Measurements from ENCODE around the gene SAMD5.
A peak's percentile ranks its signal among the peaks of the same experiment; 100 is the strongest.

Gene SAMD5
- total RNA-seq: 0 reads per million in 4 donors

GRCh38 chr6:147508042-147508865, at the start of gene SAMD5:
Gene SAMD5 (plus strand): TSS chr6:147508690. CDS start chr6:147508929, 239 bp downstream.
- no peak for DNase-seq

GRCh38 chr6:147459780-147460179, 48.7 kb upstream of the SAMD5 start:
- no peak for DNase-seq

GRCh38 chr6:147463651-147464050, 44.8 kb upstream of the SAMD5 start:
- no peak for DNase-seq

DNA sequence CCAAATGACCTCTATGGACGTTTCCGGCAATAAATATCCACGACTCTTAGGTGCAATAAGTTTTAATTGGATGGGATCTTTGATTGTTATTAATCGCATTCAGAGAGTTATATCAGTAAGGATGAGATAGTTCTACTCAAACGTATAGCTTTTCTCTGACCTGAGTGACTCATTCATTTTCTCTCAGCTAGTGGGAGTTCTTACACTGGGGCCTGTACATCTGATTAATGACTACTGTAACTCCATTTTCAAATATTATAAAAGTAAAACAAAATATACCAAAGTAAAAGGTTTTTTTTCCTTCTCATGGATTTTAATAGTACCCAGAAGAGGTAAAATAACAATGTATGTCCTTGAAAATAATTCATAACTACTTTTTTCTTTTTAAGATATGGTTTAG, 41.1 kb upstream of the SAMD5 start:
- no peak for DNase-seq

DNA sequence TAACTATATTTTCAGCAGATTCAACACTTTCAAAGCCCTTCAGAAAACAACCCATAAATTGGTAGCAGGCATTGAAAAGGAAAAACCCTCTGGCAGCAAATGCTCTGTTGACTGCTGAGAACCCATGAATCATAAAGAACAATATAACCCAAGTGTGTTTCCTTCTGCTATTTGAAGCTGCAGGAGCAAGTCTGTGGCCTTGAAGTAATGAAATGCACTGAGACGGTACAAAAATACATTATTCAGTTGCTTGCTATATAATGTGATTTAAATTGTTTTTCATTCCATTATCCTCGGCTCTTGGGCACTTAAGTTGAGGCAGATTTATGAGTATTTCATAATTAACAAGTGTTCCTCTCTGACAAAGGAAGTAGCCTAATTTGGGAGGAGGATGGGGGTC, 40.6 kb upstream of the SAMD5 start:
- DNase-seq: no peak

GRCh38 chr6:147468634-147469033, 39.9 kb upstream of the SAMD5 start:
- DNase-seq: no peak

DNA sequence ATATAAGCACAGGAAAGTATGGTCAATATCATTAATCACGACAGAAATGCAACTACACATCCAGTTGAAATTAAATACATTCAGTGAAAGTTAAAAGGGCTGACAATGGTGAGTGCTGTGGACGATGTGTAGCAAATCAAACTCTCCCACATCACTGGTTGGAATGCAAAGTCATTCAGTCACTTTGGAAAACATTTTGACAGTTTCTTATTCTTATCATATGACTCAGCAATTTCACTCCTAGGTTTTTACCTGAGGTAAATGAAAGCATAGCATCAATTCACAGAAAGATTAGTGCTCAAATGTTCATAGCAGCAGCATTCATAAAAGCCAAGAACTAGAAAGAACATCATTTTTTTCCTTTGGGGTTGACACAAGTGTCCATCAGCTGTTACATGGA, 28.6 kb upstream of the SAMD5 start:
- no peak for DNase-seq

DNA sequence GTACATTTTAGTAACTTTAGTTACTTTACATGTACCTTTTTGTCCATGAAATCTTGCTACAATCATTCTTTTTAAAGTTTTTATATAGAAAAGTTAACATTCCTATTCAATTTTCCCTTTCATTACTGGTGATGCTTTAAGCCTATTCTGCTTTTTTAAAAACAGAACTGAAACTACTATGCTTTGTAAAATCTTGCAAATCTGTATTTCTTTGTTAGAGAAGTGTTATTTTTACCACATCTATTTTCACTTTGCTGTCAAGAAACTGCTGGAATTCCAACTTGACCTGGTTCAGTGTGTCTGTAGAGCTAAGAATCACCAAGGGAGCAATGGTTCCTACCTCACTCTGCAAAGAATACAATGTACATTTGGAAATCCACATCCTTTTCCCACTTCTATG, 21.8 kb upstream of the SAMD5 start:
- DNase-seq: no peak

DNA sequence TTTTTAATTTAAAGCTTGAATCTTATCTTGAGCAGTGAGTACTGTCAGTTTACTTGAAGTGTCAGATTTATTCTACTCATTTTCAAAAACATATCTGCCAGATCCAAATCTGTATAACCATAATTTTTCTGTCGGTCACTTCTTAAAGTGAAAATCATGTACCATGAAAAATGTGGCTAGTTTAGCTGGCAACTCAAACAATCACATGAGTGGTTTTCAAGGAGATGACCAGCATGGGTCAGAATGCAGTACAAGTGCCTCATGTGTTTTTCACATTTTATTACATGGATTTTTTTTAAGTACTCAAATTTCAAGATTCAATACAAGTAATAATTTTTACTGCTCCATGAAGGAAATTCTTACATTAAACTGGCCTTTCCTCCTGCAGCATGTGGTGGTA, 11.0 kb upstream of the SAMD5 start:
- DNase-seq: no peak

- DNase-seq: no peak
Observed at GRCh38 chr6:147503587-147503986, 4.9 kb upstream of the SAMD5 start.

DNA sequence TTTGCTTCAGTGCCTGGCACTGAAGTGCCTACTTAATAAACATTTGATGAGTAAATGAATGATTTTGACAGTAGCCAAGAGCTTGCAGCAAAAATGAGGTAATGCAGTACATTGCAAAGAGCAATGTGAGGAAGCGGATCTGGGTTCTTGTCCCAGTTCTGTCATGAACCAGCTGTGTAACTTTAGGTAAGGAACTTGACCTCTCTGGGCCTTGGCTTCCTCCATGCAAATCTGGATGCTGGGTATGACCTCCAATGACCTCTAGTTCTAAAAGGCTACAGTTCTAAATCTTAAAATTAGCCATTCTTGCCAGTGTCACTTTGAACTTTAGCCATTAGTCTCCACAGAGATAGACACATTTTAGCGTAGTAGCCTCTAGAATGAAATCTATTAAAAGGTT, 3.6 kb upstream of the SAMD5 start:
- DNase-seq: no peak

DNA sequence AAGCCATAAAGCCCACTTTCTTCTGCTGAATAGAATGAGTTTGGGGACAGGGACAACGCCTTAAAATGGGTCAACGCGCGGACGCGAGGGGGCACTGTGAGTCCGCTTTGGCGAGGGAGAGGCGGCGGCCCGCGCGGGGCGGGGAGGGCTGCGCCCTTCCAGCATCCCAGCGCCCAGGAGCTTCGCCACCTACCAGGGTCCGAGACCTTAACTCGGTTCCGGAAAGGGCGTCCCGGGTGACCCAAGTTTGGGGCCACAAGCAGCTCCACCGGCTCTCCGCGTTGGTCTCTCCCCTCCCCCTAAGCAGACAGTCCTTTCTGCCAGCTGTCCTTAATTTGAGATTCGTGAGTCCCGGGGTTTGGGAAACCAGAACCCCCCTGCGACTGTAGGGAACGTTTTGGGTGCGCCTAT, 1.8 kb upstream of the SAMD5 start:
- peak in 1 of 5 donors; percentile 25 for DNase-seq

DNA sequence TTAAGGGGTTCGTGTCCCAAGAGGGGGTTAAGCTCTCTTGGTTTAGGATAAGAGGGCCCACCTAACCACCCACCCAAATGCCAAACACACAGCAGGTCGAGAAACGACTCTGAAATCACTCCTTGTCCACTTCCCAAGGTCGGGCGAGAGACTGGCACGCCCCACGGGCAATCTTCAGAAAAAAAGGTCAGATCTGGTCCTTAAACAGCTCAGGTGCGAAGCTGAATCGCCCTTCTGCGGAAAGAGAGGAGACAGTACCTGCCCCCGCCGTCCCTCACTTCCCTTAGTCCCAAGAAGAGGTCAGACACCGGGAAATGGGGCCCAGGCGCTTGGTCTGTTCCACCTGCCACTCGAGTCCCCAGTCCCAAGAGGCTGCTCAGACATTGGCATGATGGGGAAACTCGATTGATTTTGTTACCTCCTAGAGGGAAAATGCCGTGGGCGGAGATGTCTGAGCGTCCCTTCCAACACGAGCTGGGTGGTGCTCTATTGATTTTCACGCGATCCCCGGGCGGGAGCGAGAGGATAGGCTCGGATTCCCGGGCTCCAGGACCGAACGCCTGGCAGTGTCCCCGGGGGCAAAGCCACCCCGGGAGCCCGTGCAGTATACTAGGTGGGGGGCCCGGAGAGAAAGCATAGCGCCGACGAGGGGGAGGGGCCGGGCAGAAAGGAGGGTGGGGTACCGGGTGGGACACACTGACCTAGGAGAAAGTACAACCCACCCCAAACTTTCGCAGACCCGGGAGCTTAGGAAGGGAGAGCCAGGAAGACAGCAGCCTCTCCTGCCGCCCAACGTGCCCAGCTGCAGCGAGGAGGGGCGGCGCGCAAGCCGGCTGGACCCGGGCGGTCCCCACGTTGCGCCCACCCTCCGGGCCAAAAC, 1.1 kb upstream of the SAMD5 start:
- no peak for DNase-seq

GRCh38 chr6:147508866-147509608, 547 bp downstream of the SAMD5 start:
- no peak for DNase-seq

- DNase-seq: no peak
Observed at GRCh38 chr6:147509891-147510290, 1.4 kb downstream of the SAMD5 start.

- no peak for DNase-seq
Observed at GRCh38 chr6:147510929-147511590, 2.6 kb downstream of the SAMD5 start.

DNA sequence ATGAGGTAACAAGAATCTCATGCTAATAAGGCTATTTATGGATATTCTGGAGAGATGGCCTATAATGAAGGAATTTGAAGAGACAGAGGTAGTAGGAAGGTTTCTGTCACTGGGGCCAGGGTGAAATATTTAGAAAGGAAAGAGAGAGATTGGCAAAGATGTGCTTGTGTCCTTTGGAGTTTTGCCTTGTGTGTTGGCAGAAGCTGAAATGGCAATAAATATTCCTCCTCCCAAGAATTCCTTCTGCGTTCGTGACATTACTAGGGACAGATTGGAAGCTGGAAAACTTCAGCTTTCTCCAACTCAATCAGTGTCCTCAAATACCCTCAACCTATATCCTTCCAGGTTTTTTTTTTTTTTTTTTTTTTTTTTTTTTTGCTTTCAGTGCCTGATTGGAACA, 6.3 kb downstream of the SAMD5 start:
- no peak for DNase-seq

DNA sequence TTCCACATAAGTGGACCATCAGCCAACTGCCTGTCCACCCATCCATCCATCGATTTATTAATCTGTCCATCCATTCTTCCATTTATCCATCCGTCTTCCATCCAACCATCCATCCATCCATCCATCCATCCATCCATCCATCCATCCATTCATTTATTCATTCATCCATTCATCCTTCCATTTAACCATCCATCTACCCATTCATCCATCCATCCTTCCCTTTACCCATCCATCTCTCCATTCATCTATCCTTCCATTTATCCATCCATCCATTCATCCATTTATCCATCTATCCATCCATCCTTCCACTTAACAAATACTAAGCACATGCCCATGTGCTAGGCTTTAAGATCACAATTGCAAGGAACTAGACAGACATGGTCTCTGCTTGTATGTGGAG, 6.8 kb downstream of the SAMD5 start:
- DNase-seq: no peak

DNA sequence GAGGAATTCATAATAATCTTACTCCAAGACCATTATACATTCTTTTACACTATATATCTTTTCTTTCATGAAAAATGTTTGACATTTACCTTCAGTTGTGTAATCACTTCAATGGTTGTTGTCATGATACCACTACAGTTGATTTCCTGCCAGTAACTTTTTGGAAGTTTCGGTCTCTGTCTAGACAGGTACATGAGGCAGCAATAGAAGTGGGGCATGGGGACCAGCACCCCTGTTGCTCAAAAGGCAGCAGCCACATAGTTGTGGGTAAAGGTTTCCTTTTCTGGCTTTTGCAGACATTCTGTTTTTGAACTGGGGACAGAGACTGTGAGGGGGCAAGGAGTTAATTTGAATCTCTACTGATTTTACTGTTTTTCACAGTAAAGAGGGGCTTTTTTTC, 14.1 kb downstream of the SAMD5 start:
- no peak for DNase-seq

GRCh38 chr6:147525519-147526209, 17.2 kb downstream of the SAMD5 start:
- no peak for DNase-seq

GRCh38 chr6:147527197-147527596, 18.7 kb downstream of the SAMD5 start:
- no peak for DNase-seq
